Measurements from ENCODE around the gene CCDC154. TPM values are rescaled to one million over a fixed set of nuclear protein-coding genes. Genes with fewer than 3 reads are reported as not detected.
"Not testable (repeated sequence)": the region's sequence is repeated elsewhere in the genome, so short reads cannot be mapped to it uniquely, and the experiment has no call there.

CCDC154 gene
- total RNA-seq, 1 donor from 2014 or later, result 4.1 TPM

DNA sequence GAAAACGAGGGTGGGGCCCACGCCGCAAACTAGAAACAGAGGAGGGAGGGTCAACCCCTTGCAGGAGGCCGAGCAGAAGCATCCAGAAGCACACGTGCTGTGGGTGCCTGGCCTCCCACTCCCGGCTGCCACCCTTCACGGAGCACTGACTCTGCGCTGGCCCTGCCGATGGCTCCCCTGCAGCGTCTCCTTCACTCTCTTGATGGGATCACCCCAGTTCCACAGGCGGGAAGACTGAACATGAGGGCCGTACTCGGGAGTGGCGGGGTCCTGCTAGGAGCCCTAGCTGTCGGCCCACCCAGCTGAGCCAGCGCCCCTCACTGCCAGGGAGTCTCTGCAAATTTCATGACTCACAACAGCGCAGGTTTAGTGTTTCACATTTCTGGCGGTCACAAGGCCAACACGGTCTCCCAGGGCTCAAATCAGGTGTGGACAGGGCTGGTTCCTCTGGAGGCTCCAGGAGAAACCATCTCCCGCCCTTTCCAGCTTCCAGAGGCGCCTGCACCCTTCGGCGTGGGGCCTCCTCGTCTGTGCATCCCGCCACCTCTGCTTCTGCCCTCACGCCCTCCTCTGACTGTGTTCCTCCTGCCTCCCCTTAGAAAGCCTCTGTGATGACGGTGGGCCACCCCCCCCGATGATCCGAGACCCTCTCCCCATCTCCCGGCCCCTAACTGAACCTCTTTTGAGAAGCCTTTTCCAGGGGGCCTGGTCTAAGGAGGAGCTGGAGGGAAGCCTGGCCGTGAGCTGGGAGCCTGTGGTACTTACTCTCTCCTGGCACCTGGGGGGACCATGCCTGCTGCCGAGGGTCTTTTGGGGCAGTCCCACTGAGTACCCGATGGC is 42.4 kb upstream of the CCDC154 start:
- intact Hi-C loops (cut with DNase I), result no loop called here
- TF ChIP-seq, protein P1, sequence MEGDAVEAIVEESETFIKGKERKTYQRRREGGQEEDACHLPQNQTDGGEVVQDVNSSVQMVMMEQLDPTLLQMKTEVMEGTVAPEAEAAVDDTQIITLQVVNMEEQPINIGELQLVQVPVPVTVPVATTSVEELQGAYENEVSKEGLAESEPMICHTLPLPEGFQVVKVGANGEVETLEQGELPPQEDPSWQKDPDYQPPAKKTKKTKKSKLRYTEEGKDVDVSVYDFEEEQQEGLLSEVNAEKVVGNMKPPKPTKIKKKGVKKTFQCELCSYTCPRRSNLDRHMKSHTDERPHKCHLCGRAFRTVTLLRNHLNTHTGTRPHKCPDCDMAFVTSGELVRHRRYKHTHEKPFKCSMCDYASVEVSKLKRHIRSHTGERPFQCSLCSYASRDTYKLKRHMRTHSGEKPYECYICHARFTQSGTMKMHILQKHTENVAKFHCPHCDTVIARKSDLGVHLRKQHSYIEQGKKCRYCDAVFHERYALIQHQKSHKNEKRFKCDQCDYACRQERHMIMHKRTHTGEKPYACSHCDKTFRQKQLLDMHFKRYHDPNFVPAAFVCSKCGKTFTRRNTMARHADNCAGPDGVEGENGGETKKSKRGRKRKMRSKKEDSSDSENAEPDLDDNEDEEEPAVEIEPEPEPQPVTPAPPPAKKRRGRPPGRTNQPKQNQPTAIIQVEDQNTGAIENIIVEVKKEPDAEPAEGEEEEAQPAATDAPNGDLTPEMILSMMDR (IDR thresholded peaks at IDR 0.05), result no peak
- no peak overlapping the region for H3K27ac ChIP-seq
- H3K4me3 ChIP-seq, result no peak overlapping the region
- ATAC-seq (no peak), DNase-seq (no peak)
- no peaks in the 10 kb centered on the region for H3K4me1 ChIP-seq
- no peaks in the 10 kb centered on the region for H3K36me3 ChIP-seq
- no peaks in the 10 kb centered on the region for H3K9me3 ChIP-seq
- H3K27me3 ChIP-seq, result no peaks in the 10 kb centered on the region

DNA sequence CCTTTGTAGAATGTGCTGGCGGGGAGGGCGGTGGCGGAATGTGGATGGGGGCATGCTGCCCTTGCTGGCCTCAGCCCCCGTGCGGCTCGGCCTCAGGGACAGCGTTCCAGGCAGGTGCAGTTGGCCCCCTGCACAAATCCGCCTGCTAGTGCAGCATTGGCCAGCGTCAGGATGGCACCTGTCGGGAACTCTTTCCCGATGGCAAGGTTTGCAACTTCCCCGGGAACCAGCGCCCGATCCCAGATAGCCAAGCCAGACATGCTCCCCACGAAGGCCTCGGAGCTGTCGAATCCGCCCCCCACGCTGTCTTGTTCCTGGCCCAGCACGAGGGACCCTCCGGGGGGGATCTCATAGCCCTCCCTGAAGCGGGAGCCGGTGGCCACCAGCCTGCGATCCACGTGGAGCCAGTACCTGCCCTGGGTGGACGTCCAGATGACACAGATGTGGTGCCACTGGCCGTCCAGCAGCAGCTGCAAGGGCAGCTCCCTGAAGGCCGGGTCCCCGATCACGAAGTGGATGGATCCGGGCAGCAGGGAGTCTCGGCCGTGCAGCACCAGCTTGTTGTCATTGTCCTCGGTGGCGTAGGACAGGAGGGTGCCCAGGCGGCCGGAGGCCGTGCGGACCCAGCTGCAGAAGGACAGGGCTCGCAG is 41.6 kb upstream of the CCDC154 start:
- H3K27me3 ChIP-seq, result no peaks in the 10 kb centered on the region
- no peak overlapping the region for H3K4me3 ChIP-seq
- H3K4me1 ChIP-seq, result no peaks in the 10 kb centered on the region
- H3K27ac ChIP-seq, result no peak overlapping the region
- ATAC-seq (no peak), DNase-seq (peak; percentile 57)
- no peaks in the 10 kb centered on the region for H3K36me3 ChIP-seq
- no peaks in the 10 kb centered on the region for H3K9me3 ChIP-seq
- intact Hi-C loops (cut with DNase I), result no loop called here
- TF ChIP-seq, protein P1 (IDR thresholded peaks at IDR 0.05), result no peak

DNA sequence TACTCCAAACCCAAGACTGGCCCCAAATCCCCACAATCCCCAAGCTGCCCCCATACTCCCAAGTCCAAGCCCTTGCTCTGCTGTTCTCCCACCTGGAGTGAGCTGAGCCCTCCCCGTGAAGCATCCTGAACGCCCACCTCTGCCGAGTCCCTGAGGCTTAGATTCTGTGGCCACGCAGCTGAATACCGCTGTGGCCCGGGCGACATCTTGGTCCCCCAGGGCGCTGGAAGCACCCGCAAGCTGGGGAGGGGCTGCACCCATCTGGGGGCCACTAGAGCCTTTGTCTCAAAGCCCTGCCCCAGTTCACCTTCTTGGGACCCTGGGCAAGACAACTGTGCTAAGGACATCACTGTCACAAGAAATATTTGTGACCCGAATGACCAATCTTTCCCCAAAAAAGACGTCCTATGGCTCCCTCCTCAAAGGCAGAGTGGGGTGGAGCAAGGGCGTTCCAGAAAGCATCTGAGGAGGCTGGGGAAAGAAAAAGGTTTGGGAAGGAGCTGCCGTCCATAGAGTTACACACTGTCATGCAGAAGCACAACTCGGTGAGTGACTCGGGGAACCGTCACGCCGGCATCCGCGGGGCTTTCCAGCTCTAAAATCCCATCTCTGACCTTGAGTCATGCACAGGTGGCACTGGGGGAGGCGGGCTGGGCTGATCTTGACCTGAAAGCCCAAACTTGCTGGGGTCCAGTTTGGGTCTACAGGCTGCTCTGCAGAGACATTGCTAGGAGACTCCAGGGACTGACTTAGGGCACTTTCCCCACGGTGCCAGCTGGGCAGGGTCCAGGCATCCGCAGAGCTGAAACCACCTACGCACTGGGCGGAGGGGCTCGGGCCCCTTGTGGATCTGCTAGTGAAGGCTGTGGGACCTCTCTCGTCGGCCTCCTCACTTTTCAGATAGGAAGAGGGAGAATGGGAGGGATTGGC is 37.8 kb upstream of the CCDC154 start:
- intact Hi-C loops (cut with DNase I), result no loop called here

DNA sequence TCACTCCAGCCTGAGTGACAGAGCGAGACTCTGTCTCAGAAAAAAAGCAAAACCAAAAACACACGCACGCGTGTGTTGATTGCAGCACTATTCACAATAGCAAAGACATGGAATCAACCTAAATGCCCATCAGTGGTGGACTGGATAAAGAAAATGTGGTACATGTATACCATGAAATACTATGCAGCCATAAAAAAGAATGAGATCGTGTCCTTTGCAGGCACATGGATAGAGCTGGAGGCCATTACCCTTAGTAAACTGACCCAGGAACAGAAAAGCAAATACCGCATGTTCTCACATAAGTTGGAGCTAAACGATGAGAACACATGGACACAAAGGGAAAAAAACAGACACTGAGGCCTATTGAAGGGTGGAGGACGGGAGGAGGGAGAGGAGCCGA is 34.6 kb upstream of the CCDC154 start:
- intact Hi-C loops (cut with DNase I); H3K9me3 ChIP-seq; ATAC-seq; H3K4me3 ChIP-seq; H3K27ac ChIP-seq; H3K36me3 ChIP-seq; DNase-seq; H3K27me3 ChIP-seq: not testable (repeated sequence)
- H3K4me1 ChIP-seq, result peaks cover 11% of the 10 kb centered on the region

More for the DNA sequence above, 37.8 kb upstream of the CCDC154 start:
- H3K4me1 ChIP-seq, result no peaks in the 10 kb centered on the region
- H3K36me3 ChIP-seq, result no peaks in the 10 kb centered on the region
- TF ChIP-seq, protein P1 (IDR thresholded peaks at IDR 0.05), result no peak
- no peaks in the 10 kb centered on the region for H3K27me3 ChIP-seq
- no peak for ATAC-seq
- no peak overlapping the region for H3K27ac ChIP-seq
- no peak for DNase-seq
- H3K4me3 ChIP-seq, result no peak overlapping the region
- no peaks in the 10 kb centered on the region for H3K9me3 ChIP-seq

DNA sequence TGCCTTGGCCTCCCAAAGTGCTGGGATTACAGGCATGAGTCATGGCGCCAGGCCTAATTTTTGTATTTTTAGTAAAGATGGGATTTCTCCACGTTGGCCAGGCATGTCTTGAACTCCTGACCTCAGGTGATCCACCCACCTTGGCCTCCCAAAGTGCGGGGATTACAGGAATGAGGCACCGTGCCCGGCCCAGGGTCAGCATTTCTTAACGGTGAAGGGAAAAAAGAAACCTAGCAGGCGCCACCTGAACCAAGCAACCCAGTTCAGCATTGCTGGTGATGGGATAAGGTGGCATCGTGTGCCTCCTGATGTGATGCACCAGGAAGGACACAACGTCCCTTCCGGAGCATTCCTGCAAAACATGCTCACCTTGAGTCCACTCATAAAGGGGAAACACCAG is 32.7 kb upstream of the CCDC154 start:
- intact Hi-C loops (cut with DNase I), result no loop called here
- no peak overlapping the region for H3K4me3 ChIP-seq
- TF ChIP-seq, protein P1 (IDR thresholded peaks at IDR 0.05), result no peak
- ATAC-seq, result no peak
- H3K4me1 ChIP-seq, result peaks cover 26% of the 10 kb centered on the region
- no peaks in the 10 kb centered on the region for H3K36me3 ChIP-seq
- no peak for DNase-seq
- H3K27ac ChIP-seq, result no peak overlapping the region
- H3K27me3 ChIP-seq, result no peaks in the 10 kb centered on the region
- H3K9me3 ChIP-seq, result no peaks in the 10 kb centered on the region
